ENCODE measurements around the gene CHGA. TPM values are rescaled to one million over a fixed set of nuclear protein-coding genes. Genes with fewer than 3 reads are reported as not detected.

CHGA gene
- total and polyA plus RNA-seq, 10 donors: 0.09 to 0.20 TPM; not detected in 8

GRCh38 chr14:92953526-92953925 is 30.6 kb downstream of the CHGA start:
- intact Hi-C loops (cut with DNase I; ENCODE audit: low total_unique reads): loop anchor here (2.0 kb wide), 1 partner anchor 185 kb away; no protein-coding TSS in a partner anchor
- H3K36me3 ChIP-seq: peaks cover 0 to 100% (median 65%) of the 10 kb centered on the region in 6 donors
- no peak for TF ChIP-seq CTCF (IDR thresholded peaks at IDR 0.05 in 8 of 11, conservative IDR thresholded peaks at IDR 0.05 in 3 of 11)
- TF ChIP-seq POLR2A (IDR thresholded peaks at IDR 0.05): no peak
- no peak for TF ChIP-seq POLR2AphosphoS5 (IDR thresholded peaks at IDR 0.05)

GRCh38 chr14:92954933-92955332 is 32.0 kb downstream of the CHGA start:
- peaks cover 0 to 16% (median 8%) of the 10 kb centered on the region in 6 donors for H3K4me1 ChIP-seq
- DNase-seq: no peak
- H3K27me3 ChIP-seq (replicated peaks in 1 of 7): no peaks in the 10 kb centered on the region
- peaks cover 0 to 100% (median 63%) of the 10 kb centered on the region in 6 donors for H3K36me3 ChIP-seq
- H3K27ac ChIP-seq: no peak overlapping the region
- 85 to 95% (median 91%) methylated on average over 5 of the region's 5 CpGs for WGBS, 5 donors
- H3K9me3 ChIP-seq: no peaks in the 10 kb centered on the region
- no peak overlapping the region for H3K4me3 ChIP-seq
- TF ChIP-seq POLR2A (IDR thresholded peaks at IDR 0.05) (no peak), POLR2AphosphoS5 (IDR thresholded peaks at IDR 0.05) (no peak), CTCF (IDR thresholded peaks at IDR 0.05 in 8 of 11, conservative IDR thresholded peaks at IDR 0.05 in 3 of 11) (no peak)
- intact Hi-C loops (cut with DNase I; ENCODE audit: low total_unique reads): no loop called here

More at GRCh38 chr14:92953526-92953925, 30.6 kb downstream of the CHGA start:
- Histone ChIP-seq H3K4me1 (peaks cover 0 to 16% (median 8%) of the 10 kb centered on the region in 6 donors), H3K9me3 (no peaks in the 10 kb centered on the region), H3K27ac (no peak overlapping the region), H3K27me3 (replicated peaks in 1 of 7) (no peaks in the 10 kb centered on the region), H3K4me3 (no peak overlapping the region)
- 91 to 97% (median 96%) methylated on average over 6 of the region's 6 CpGs for WGBS, 5 donors
- DNase-seq: no peak

- Histone ChIP-seq H3K4me3 (no peak overlapping the region), H3K36me3 (peaks cover 0 to 100% (median 61%) of the 10 kb centered on the region in 6 donors), H3K27ac (no peak overlapping the region), H3K4me1 (peaks cover 0 to 16% (median 8%) of the 10 kb centered on the region in 6 donors), H3K9me3 (no peaks in the 10 kb centered on the region), H3K27me3 (replicated peaks in 1 of 7) (no peaks in the 10 kb centered on the region)
- intact Hi-C loops (cut with DNase I; ENCODE audit: low total_unique reads): no loop called here
- TF ChIP-seq POLR2A (IDR thresholded peaks at IDR 0.05) (no peak), CTCF (IDR thresholded peaks at IDR 0.05 in 8 of 11, conservative IDR thresholded peaks at IDR 0.05 in 3 of 11) (no peak)
- no peak for DNase-seq
- 93 to 98% (median 95%) methylated on average over 7 of the region's 7 CpGs for WGBS, 5 donors
Measured at GRCh38 chr14:92955381-92955780, 32.4 kb downstream of the CHGA start.

GRCh38 chr14:92956961-92957360 is 34.0 kb downstream of the CHGA start:
- TF ChIP-seq POLR2AphosphoS5 (IDR thresholded peaks at IDR 0.05) (no peak), CTCF (IDR thresholded peaks at IDR 0.05 in 8 of 11, conservative IDR thresholded peaks at IDR 0.05 in 3 of 11) (no peak), POLR2A (IDR thresholded peaks at IDR 0.05) (no peak)
- DNase-seq: no peak
- intact Hi-C loops (cut with DNase I; ENCODE audit: low total_unique reads): no loop called here
- 91 to 98% (median 94%) methylated on average over 8 to 11 of the region's 11 CpGs for WGBS, 5 donors
- Histone ChIP-seq H3K36me3 (peaks cover 0 to 100% (median 63%) of the 10 kb centered on the region in 6 donors), H3K27me3 (replicated peaks in 1 of 7) (no peaks in the 10 kb centered on the region), H3K4me1 (peaks cover 0 to 11% (median 4%) of the 10 kb centered on the region in 6 donors), H3K27ac (no peak overlapping the region), H3K9me3 (no peaks in the 10 kb centered on the region), H3K4me3 (no peak overlapping the region)
